Astrocyte (in vitro differentiated cells and primary cell): ENCODE results near the gene ASB10. TPM values are rescaled to one million over a fixed set of nuclear protein-coding genes. Genes with fewer than 3 reads are reported as not detected.

Experiments
- DNase-seq: peaks from one replicate; pipeline ENCODE4 v3.0.0-alpha.2; 2010; ENCODE audit warnings: low read depth
- FAIRE-seq: peaks from 2 replicates; lab custom pipeline; 2011; peaks lifted over from hg19 to GRCh38; lab: Jason Lieb, UNC
- H2AFZ ChIP-seq: 2 replicates; pipeline ENCODE4 v1.6.0; 2012; ENCODE audit warnings: low read depth, low read length, inconsistent platforms
- H3K27ac ChIP-seq: 2 replicates; pipeline ENCODE4 v1.5.1; 2011; ENCODE audit warnings: low read depth, low read length, inconsistent platforms
- H3K27me3 ChIP-seq: 2 replicates; pipeline ENCODE4 v1.6.0; 2011; ENCODE audit warnings: low read length, inconsistent platforms; ENCODE audit not compliant: insufficient read depth
- H3K36me3 ChIP-seq: 2 replicates; pipeline ENCODE4 v1.5.1; 2011; ENCODE audit warnings: low read length, inconsistent platforms; ENCODE audit not compliant: insufficient read depth
- H3K4me1 ChIP-seq: 2 replicates; pipeline ENCODE4 v1.5.1; 2011; ENCODE audit warnings: low read length, inconsistent platforms; ENCODE audit not compliant: insufficient read depth
- H3K4me2 ChIP-seq: 2 replicates; pipeline ENCODE4 v1.6.0; 2012; ENCODE audit warnings: low read length, inconsistent platforms
- H3K4me3 ChIP-seq: 2 replicates; pipeline ENCODE4 v1.5.1; 2011; ENCODE audit warnings: low read depth, mild to moderate bottlenecking, low read length, inconsistent platforms; ENCODE audit not compliant: insufficient read depth
- H3K79me2 ChIP-seq: 2 replicates; pipeline ENCODE4 v1.6.0; 2012; ENCODE audit warnings: mild to moderate bottlenecking, low read length, inconsistent platforms; ENCODE audit not compliant: insufficient read depth
- H3K9ac ChIP-seq: 2 replicates; pipeline ENCODE4 v1.6.0; 2012; ENCODE audit warnings: mild to moderate bottlenecking, low read length, inconsistent platforms
- H3K9me3 ChIP-seq: 2 replicates; pipeline ENCODE4 v1.5.1; 2012; ENCODE audit warnings: low read depth, mild to moderate bottlenecking, low read length, inconsistent platforms; ENCODE audit not compliant: insufficient read depth
- H4K20me1 ChIP-seq: 2 replicates; pipeline ENCODE4 v1.6.0; 2012; ENCODE audit warnings: low read length, inconsistent platforms; ENCODE audit not compliant: insufficient read depth
- H3K27ac Mint-ChIP-seq: one replicate; pipeline ENCODE4 v1.8.0; 2021; ENCODE audit warnings: mild to moderate bottlenecking, mixed read lengths; ENCODE audit not compliant: unreplicated experiment
- H3K27me3 Mint-ChIP-seq: one replicate; pipeline ENCODE4 v1.8.0; 2021; ENCODE audit warnings: low read depth, mixed read lengths; ENCODE audit not compliant: unreplicated experiment
- H3K36me3 Mint-ChIP-seq: one replicate; pipeline ENCODE4 v1.8.0; 2021; ENCODE audit warnings: low read depth, mixed read lengths; ENCODE audit not compliant: unreplicated experiment
- H3K4me1 Mint-ChIP-seq: one replicate; pipeline ENCODE4 v1.8.0; 2021; ENCODE audit warnings: low read depth, mixed read lengths; ENCODE audit not compliant: unreplicated experiment
- H3K4me3 Mint-ChIP-seq: one replicate; pipeline ENCODE4 v1.8.0; 2021; ENCODE audit warnings: mild to moderate bottlenecking, moderate library complexity, mixed read lengths; ENCODE audit not compliant: unreplicated experiment
- H3K9me3 Mint-ChIP-seq: one replicate; pipeline ENCODE4 v1.8.0; 2021; ENCODE audit warnings: mild to moderate bottlenecking, mixed read lengths; ENCODE audit not compliant: unreplicated experiment
- EZH2 ChIP-seq: IDR thresholded peaks from 2 replicates; pipeline ENCODE4 v1.6.1; 2012; ENCODE audit warnings: mild to moderate bottlenecking, low read length, inconsistent platforms; ENCODE audit not compliant: insufficient read depth
- total RNA-seq: library from RNA; stranded (reverse); gene quantifications from 2 replicates; pipeline ENCODE4 v1.2.1, GENCODE V29; 2021
- TF ChIP-seq, protein P1 (sequence below): IDR thresholded peaks from 2 replicates; pipeline ENCODE4 v1.5.1; 2011; ENCODE audit warnings: low read depth, mild to moderate bottlenecking, inconsistent platforms, low read length, moderate library complexity; ENCODE audit not compliant: insufficient read depth

The ASB10 gene
- total RNA-seq, 1 donor from 2014 or later, result not detected

DNA sequence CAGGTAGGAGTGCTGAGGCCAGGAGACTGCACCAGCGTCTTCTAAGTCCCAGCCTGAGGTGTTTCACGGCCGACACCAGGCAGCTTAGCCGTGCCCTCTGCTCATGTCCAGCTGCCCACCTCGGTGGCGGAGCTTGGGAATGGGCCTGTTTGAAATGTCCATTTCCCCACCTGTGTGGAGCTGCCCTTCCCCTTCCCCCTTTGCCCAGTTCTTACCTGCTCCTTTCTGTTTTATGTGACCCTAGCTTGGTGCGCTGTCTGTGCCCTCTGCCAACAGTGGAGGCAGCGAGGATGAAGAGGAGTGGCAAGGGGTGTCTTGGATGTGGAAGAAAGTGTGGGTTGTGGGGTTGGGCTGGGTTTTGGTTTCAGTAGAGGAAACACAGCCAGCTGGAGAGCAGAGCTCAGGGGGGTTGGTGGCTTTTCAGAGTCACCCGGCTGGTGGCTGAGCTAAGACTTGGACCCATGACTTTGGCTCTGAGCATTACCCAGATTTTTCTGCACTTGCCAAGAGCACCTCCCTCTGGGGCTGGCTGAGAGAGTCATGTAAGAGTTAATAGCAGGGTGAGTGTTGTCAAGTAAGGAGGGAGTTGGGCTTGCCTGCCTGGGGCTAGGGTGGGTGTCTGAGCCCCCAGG is 57.0 kb downstream of the ASB10 start:
- H3K36me3 Mint-ChIP-seq, result peaks cover 22% of the 10 kb centered on the region
- Histone ChIP-seq H3K79me2 (no peaks in the 10 kb centered on the region), H3K27ac (no peak overlapping the region), H3K4me1 (peaks cover 7% of the 10 kb centered on the region), H3K27me3 (no peaks in the 10 kb centered on the region), H2AFZ (no peak overlapping the region), H3K9ac (no peak overlapping the region), H3K9me3 (no peaks in the 10 kb centered on the region), H4K20me1 (peaks cover 57% of the 10 kb centered on the region), H3K4me2 (no peak overlapping the region), H3K4me3 (no peak overlapping the region), H3K36me3 (peaks cover 5% of the 10 kb centered on the region)
- no peak for DNase-seq
- TF ChIP-seq, protein P1, sequence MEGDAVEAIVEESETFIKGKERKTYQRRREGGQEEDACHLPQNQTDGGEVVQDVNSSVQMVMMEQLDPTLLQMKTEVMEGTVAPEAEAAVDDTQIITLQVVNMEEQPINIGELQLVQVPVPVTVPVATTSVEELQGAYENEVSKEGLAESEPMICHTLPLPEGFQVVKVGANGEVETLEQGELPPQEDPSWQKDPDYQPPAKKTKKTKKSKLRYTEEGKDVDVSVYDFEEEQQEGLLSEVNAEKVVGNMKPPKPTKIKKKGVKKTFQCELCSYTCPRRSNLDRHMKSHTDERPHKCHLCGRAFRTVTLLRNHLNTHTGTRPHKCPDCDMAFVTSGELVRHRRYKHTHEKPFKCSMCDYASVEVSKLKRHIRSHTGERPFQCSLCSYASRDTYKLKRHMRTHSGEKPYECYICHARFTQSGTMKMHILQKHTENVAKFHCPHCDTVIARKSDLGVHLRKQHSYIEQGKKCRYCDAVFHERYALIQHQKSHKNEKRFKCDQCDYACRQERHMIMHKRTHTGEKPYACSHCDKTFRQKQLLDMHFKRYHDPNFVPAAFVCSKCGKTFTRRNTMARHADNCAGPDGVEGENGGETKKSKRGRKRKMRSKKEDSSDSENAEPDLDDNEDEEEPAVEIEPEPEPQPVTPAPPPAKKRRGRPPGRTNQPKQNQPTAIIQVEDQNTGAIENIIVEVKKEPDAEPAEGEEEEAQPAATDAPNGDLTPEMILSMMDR, result no peak
- TF ChIP-seq EZH2, result no peak
- no peak overlapping the region for H3K27ac Mint-ChIP-seq
- H3K4me1 Mint-ChIP-seq, result peaks cover 10% of the 10 kb centered on the region
- FAIRE-seq, result no peak
- H3K4me3 Mint-ChIP-seq, result no peak overlapping the region
- no peaks in the 10 kb centered on the region for H3K27me3 Mint-ChIP-seq
- no peaks in the 10 kb centered on the region for H3K9me3 Mint-ChIP-seq

DNA sequence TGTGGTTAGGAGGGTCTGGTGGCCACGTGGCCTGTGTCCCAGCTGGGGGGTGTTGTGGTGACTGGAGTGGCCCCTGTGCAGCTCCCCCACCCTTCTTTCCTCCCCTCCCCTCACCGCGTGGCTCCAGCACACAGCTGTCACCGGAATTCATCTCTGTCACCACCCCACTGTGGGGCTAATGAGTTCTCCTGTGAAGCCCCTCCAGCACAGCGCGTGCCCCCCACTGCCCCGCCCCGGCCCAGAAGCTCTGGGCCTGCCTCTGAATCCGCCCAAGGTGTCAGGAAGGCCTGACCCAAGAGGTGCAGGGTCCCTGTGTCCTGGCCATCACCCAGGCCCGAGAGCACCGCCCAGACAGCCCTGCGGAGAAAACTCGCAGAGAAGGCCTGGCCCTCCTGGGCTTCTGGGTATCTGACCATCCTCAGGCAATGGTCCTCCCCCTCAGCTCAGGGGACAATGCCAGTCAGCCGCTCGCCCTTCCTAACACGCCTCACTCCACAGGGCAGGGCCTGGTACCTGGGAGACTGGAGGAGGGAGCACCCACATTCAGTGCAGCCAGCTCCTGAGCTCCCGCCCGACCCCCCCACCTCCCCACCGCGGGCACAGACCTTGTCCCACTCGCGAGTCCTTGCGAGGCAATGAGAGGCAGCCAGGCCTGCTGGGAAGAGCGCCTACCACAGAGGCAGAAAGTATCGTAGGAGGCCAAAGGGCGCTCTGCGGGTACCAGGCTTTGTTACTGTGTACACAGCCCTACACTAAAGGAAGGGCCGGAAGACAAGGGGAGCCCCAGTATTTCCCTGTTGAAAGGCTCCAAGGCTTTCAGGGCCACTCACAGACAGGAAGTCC is 57.7 kb downstream of the ASB10 start:
- no peaks in the 10 kb centered on the region for H3K9me3 ChIP-seq
- H3K9me3 Mint-ChIP-seq, result no peaks in the 10 kb centered on the region
- peaks cover 7% of the 10 kb centered on the region for H3K4me1 ChIP-seq
- peaks cover 63% of the 10 kb centered on the region for H4K20me1 ChIP-seq
- H3K4me1 Mint-ChIP-seq, result peaks cover 10% of the 10 kb centered on the region
- no peak overlapping the region for H3K9ac ChIP-seq
- no peaks in the 10 kb centered on the region for H3K27me3 ChIP-seq
- TF ChIP-seq, protein P1, result no peak
- TF ChIP-seq EZH2, result no peak
- peaks cover 12% of the 10 kb centered on the region for H3K36me3 ChIP-seq
- no peak overlapping the region for H3K27ac ChIP-seq
- H3K27me3 Mint-ChIP-seq, result no peaks in the 10 kb centered on the region
- no peak overlapping the region for H3K4me3 Mint-ChIP-seq
- no peak for FAIRE-seq
- H3K4me2 ChIP-seq, result no peak overlapping the region
- no peaks in the 10 kb centered on the region for H3K79me2 ChIP-seq
- no peak overlapping the region for H3K27ac Mint-ChIP-seq
- DNase-seq, result no peak
- H3K4me3 ChIP-seq, result no peak overlapping the region
- no peak overlapping the region for H2AFZ ChIP-seq
- peaks cover 16% of the 10 kb centered on the region for H3K36me3 Mint-ChIP-seq
